SK-N-DZ (cell line): ENCODE results near the gene QSOX1.

Source experiments
- DNase-seq: peaks from one replicate; pipeline ENCODE4 v3.0.0-alpha.2; 2015; ENCODE audit warnings: low spot score

QSOX1 gene

GRCh38 chr1:180169640-180170195 is 15.0 kb downstream of the QSOX1 start:
- DNase-seq, result no peak

DNA sequence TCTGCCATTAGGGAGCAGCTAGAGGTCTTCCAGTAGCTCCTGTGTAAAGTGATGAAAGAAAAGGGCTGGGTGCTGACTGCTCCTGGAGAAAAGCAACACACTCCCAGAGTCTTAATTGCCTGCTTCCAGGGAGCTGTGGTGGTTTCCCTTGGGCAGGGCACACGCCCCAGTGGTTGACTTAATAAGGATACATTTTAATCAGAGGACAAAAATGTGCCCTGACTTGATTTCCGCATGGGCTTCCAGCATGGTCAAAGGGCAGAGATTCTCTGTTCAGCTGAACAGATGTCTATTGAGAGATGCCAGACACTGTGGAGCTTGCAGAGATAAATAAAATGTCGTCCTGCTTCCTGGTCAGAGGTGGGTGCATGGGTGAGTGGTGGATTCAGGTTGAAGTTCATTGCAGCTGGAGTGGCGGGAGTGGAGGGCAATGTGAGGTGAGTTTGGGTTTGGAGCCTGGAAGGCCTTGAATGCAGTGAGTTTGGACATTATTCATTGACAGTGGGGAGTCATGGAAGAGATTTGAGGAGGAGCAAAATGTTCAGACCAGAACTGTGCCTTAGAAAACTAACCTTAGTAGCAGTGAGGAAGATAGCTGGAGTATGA is 16.0 kb downstream of the QSOX1 start:
- DNase-seq, result no peak

DNA sequence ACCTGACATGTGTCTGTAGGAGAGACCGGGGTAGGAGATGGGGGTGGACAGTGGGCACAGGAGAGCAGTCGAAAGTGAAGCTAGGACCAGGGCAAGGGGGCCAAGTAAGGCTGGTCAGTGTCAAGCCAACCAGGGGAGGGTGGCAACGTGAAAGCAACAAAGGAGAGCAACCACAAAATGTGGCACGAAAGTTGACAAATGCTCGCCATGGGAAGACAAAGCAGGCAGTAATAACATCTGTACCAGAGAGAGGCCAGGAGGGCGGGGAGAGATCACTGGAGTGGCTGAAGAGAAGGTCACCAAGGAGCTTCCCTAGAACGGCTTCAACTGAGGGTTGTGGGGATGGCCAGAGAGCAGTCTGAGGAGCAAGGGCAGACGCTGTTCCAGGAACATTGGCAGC is 17.0 kb downstream of the QSOX1 start:
- no peak for DNase-seq

DNA sequence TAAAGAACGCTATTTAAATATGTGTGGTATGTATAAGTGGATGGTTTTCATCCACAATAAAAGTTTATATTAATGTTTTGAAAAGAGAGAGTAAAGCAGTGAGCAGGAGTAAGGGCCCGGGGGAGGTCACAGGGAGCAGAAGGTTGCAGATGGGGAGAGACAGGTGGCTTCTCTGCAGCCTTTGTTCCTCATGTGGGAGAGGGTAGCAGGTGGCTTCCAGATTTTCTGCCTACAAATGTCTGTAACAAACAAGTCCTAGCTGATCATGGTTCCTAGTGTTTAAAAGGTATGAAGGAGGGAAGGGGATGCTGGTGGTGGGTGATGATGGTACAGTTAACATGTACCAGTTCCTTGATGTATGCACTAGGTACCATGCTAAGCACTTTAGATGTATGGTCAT is 18.8 kb downstream of the QSOX1 start:
- DNase-seq, result no peak

DNA sequence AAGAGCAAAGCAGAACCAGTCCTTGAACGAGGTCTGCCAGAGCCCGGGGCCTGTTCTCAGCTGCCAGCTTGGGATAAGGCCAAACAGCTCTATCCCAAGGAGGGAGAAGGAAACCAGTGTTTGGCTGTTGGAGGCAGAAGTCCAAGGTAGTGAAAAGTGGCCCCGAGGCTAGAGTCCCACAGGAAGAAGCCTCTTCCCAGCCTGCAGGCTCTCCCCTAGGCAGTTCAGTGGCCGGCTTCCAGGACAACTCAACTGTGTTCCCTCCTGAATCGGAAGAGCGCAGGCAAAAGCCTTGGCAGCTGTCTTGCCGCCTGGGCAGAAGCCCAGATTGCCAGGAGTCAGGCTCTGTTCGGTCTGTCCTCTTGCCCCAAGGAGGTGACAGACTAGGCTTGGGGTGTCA is 19.3 kb downstream of the QSOX1 start:
- DNase-seq, result no peak

- DNase-seq, result no peak
These were observed 20.6 kb downstream of the QSOX1 start for GRCh38 chr1:180175291-180175690.

- no peak for DNase-seq
These were observed 21.1 kb downstream of the QSOX1 start for GRCh38 chr1:180175806-180176205.

DNA sequence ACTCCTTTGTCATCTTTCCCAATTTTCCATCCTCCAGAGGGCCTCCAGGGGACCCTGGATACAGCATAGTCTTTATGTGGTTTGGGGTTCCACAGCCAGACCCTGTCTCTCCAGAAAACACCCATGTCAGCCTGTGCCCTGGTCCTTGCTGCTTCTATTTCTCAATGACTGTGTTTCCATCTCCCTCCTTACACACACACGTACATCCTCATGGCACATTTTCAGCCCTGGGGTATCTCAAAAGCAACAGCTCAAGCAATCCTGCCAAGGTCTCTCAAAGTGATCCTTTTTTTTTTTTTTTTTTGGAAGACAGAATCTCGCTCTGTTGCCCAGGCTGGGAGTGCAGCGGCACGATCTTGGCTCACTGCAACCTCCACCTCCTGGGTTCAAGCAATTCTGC is 22.3 kb downstream of the QSOX1 start:
- no peak for DNase-seq

GRCh38 chr1:180177931-180178330 is 23.3 kb downstream of the QSOX1 start:
- DNase-seq, result no peak

GRCh38 chr1:180178511-180179161 is 24.0 kb downstream of the QSOX1 start:
- peak; percentile 42 for DNase-seq

GRCh38 chr1:180179162-180179957 is 24.7 kb downstream of the QSOX1 start:
- DNase-seq, result no peak

- peak; percentile 23 for DNase-seq
These were observed 26.4 kb downstream of the QSOX1 start for GRCh38 chr1:180181048-180181447.

GRCh38 chr1:180181996-180182642 is 27.4 kb downstream of the QSOX1 start:
- DNase-seq, result no peak

- DNase-seq, result no peak
These were observed 28.1 kb downstream of the QSOX1 start for GRCh38 chr1:180182643-180183311.

DNA sequence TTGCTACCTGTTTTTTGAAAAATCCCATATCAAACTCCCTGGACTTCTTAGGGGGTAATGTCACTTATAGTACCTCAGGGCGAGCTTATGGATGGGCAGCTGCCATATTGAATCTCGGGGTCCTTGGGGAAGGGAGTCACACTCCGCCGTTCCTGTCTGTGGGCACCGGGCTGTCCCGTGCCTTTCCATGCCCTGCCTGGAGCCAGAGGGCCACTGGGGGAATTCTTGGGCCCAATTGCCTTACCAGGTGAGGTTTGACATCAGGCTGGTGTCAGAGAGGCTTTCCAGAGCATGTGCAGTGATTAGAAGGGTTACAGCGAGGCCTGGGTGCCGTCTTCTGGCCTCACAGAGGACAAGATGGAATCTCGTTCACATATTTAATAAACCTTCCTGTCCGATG is 28.8 kb downstream of the QSOX1 start:
- DNase-seq, result no peak

GRCh38 chr1:180184041-180184440 is 29.4 kb downstream of the QSOX1 start:
- no peak for DNase-seq

- DNase-seq, result no peak
These were observed 30.6 kb downstream of the QSOX1 start for GRCh38 chr1:180185281-180185680.

- DNase-seq, result no peak
These were observed 31.4 kb downstream of the QSOX1 start for GRCh38 chr1:180185971-180186645.

GRCh38 chr1:180186831-180187230 is 32.2 kb downstream of the QSOX1 start:
- no peak for DNase-seq

- DNase-seq, result no peak
These were observed 33.0 kb downstream of the QSOX1 start for GRCh38 chr1:180187626-180188025.

DNA sequence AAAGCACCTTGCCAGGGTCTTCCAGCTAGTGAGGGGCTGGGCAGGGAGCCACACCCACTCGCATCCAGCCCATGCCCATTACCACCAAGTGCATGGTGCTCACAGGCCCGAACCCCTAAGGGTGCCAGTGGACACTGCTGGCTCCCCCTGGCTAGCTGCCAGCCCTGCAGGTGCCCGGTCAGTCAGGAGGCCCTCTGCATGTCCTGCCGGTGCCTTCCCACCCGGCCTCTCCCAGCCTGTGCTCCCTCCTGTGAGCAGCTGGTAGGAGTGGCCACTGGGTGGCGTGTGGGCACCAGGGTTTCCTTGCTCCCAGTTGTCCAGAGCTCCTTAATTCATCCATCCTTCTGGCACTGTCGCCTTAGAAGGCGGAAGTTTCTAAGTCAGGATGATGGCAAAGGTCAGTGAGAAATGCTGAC is 33.4 kb downstream of the QSOX1 start:
- peak; percentile 65 for DNase-seq
